Mesothelial cell of epicardium (in vitro differentiated cells): Measurements from ENCODE around the gene EVPL. TPM values are rescaled to one million over a fixed set of nuclear protein-coding genes. Genes with fewer than 3 reads are reported as not detected.

Experiments
- DNase-seq, 2 experiments: peaks; one replicate each; pipeline ENCODE4 v3.0.0; 2021; ENCODE audit warnings: low spot score in 2 of 2; ENCODE audit not compliant: unreplicated experiment in 2 of 2
- H3K27ac Mint-ChIP-seq: 2 replicates; pipeline ENCODE4 v1.8.0; 2021; ENCODE audit warnings: mixed read lengths
- H3K27me3 Mint-ChIP-seq: 2 replicates; pipeline ENCODE4 v1.8.0; 2021; ENCODE audit warnings: low read depth, mixed read lengths
- H3K36me3 Mint-ChIP-seq: 2 replicates; pipeline ENCODE4 v1.8.0; 2021; ENCODE audit warnings: mixed read lengths
- H3K4me1 Mint-ChIP-seq: 2 replicates; pipeline ENCODE4 v1.8.0; 2021; ENCODE audit warnings: mixed read lengths
- H3K4me3 Mint-ChIP-seq: 2 replicates; pipeline ENCODE4 v1.8.0; 2021; ENCODE audit warnings: mild to moderate bottlenecking, moderate library complexity, mixed read lengths
- H3K9me3 Mint-ChIP-seq: 2 replicates; pipeline ENCODE4 v1.8.0; 2021; ENCODE audit warnings: mixed read lengths
- CTCF ChIP-seq: fragments of 200-600 bp; sonication (generic); IDR thresholded peaks from one replicate; pipeline ENCODE4 v1.5.0; 2021; ENCODE audit warnings: antibody characterized with exemption; ENCODE audit not compliant: unreplicated experiment
- total RNA-seq: library from RNA; stranded (reverse); gene quantifications from 3 replicates; pipeline ENCODE4 v1.2.1, GENCODE V29; 2021

Gene EVPL
- total RNA-seq, 1 donor from 2014 or later: 0.25 TPM

- TF ChIP-seq CTCF: peak; percentile 42
- Mint-ChIP-seq H3K4me1 (peaks cover 11% of the 10 kb centered on the region), H3K4me3 (no peak within 1 kb of the TSS), H3K36me3 (peaks cover 18% of the 10 kb centered on the region), H3K27me3 (no peaks in the 10 kb centered on the region), H3K27ac (no peak within 1 kb of the TSS), H3K9me3 (no peaks in the 10 kb centered on the region)
- no peak for DNase-seq
These were observed 26.2 kb downstream of the EVPL start, which contains the start of gene CDK3 for GRCh38 chr17:76000755-76001521. Gene CDK3 (plus strand): TSS chr17:76000855. CDS start chr17:76001426, 571 bp downstream.

GRCh38 chr17:76000016-76000754 lies 26.9 kb downstream of the EVPL start:
- Mint-ChIP-seq H3K27ac (no peak overlapping the region), H3K9me3 (no peaks in the 10 kb centered on the region), H3K4me3 (no peak overlapping the region), H3K36me3 (peaks cover 12% of the 10 kb centered on the region), H3K27me3 (no peaks in the 10 kb centered on the region), H3K4me1 (peaks cover 11% of the 10 kb centered on the region)
- TF ChIP-seq CTCF: peak; percentile 77
- peak in 1 of 2 experiments; percentile 69 for DNase-seq

GRCh38 chr17:75998327-75998795 lies 28.7 kb downstream of the EVPL start:
- no peaks in the 10 kb centered on the region for H3K27me3 Mint-ChIP-seq
- DNase-seq: no peak

GRCh38 chr17:75996665-75997590 lies 30.2 kb downstream of the EVPL start:
- H3K27me3 Mint-ChIP-seq: no peaks in the 10 kb centered on the region
- DNase-seq: peak in 1 of 2 experiments; percentile 64
- H3K4me1 Mint-ChIP-seq: peaks cover 11% of the 10 kb centered on the region
- H3K4me3 Mint-ChIP-seq: peak overlapping the region; percentile 9
- TF ChIP-seq CTCF: no peak
- H3K27ac Mint-ChIP-seq: peak overlapping the region; percentile 94
- no peaks in the 10 kb centered on the region for H3K9me3 Mint-ChIP-seq
- H3K36me3 Mint-ChIP-seq: peaks cover 16% of the 10 kb centered on the region

More at GRCh38 chr17:75998327-75998795, 28.7 kb downstream of the EVPL start:
- no peak for TF ChIP-seq CTCF
- Mint-ChIP-seq H3K36me3 (peaks cover 13% of the 10 kb centered on the region), H3K9me3 (no peaks in the 10 kb centered on the region), H3K4me3 (no peak overlapping the region), H3K27ac (peak overlapping the region; percentile 60), H3K4me1 (peaks cover 11% of the 10 kb centered on the region)

GRCh38 chr17:75995385-75995925 lies 31.7 kb downstream of the EVPL start:
- TF ChIP-seq CTCF: no peak
- H3K4me3 Mint-ChIP-seq: no peak overlapping the region
- peaks cover 11% of the 10 kb centered on the region for H3K4me1 Mint-ChIP-seq
- no peak overlapping the region for H3K27ac Mint-ChIP-seq
- no peaks in the 10 kb centered on the region for H3K27me3 Mint-ChIP-seq
- peaks cover 21% of the 10 kb centered on the region for H3K36me3 Mint-ChIP-seq
- no peaks in the 10 kb centered on the region for H3K9me3 Mint-ChIP-seq
- DNase-seq: no peak
